ENCODE measurements around the gene PSKH1.
A peak's percentile ranks its signal among the peaks of the same experiment; 100 is the strongest.
"Not testable (repeated sequence)": the region's sequence is repeated elsewhere in the genome, so short reads cannot be mapped to it uniquely, and the experiment has no call there.

Gene PSKH1

GRCh38 chr16:67924140-67924906 is 31.3 kb downstream of the PSKH1 start:
- no peak for DNase-seq (ENCODE audit: low read depth, low spot score)

- DNase-seq (ENCODE audit: low read depth, low spot score): peak; percentile 68
Measured at GRCh38 chr16:67926181-67926750, 33.2 kb downstream of the PSKH1 start.

GRCh38 chr16:67927131-67927941 is 34.3 kb downstream of the PSKH1 start:
- no peak for DNase-seq (ENCODE audit: low read depth, low spot score)

DNA sequence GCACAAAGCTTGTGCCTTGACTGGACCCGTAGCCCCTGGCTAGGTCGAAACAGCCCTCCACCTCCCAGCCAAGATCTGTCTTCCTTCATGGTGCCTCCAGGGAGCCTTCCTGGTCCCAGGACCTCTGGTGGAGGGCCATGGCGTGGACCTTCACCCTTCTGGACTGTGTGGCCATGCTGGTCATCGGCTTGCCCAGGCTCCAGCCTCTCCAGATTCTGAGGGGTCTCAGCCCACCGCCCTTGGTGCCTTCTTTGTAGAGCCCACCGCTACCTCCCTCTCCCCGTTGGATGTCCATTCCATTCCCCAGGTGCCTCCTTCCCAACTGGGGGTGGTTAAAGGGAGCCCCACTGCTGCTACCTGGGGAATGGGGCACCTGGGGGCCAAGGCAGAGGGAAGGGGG is 35.1 kb downstream of the PSKH1 start:
- no peak for DNase-seq (ENCODE audit: low read depth, low spot score)

GRCh38 chr16:67928561-67929364 is 35.7 kb downstream of the PSKH1 start:
- DNase-seq (ENCODE audit: low read depth, low spot score): no peak

GRCh38 chr16:67930191-67930590 is 37.1 kb downstream of the PSKH1 start:
- DNase-seq (ENCODE audit: low read depth, low spot score): no peak

GRCh38 chr16:67930678-67931211 is 37.7 kb downstream of the PSKH1 start:
- DNase-seq (ENCODE audit: low read depth, low spot score): no peak

GRCh38 chr16:67931712-67932461 is 38.8 kb downstream of the PSKH1 start, which contains the start of gene CTRL:
TSS of gene CTRL (minus strand) at chr16:67931862. CDS start at chr16:67931852, 10 bp downstream.
- no peak for DNase-seq (ENCODE audit: low read depth, low spot score)

DNA sequence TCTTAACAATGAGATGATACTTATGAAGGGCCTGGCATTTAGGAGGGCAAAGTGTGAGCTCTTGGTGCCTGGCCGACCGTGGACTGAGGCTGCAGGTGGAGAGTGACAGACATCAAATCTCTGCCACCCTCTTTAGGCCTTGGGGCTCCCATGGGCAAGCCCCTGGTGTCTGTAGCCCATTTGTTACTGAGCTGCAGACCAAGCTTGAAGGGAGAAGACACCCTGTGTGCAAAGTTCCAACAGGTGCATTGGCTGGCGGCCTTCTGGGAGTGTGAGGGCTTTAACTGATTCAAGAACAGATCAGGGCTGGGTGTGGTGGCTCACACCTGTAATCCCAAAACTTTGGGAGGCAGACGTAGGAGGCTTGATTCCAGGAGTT is 39.4 kb downstream of the PSKH1 start:
- DNase-seq (ENCODE audit: low read depth, low spot score): no peak

DNA sequence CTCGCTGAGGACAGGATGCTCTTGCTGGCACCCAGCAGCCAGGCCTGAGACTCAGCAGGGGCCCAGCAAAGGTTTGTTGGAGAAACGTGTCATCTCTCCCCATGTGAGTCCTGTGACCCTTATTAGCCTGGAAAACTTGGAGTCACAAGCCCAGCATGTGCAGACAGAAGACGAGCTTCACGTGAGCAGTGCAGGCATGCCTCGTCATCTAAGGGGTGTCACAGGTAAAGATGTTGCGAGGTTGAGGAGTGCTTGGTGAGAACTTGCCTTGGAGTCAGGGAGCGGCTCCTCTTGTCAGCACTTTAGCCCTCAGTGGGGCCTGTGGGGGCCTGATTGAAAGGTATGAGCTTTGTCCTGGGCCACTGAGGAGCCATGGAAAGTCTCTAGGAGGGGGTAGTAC is 40.8 kb downstream of the PSKH1 start:
- DNase-seq (ENCODE audit: low read depth, low spot score): no peak

GRCh38 chr16:67934306-67935100 is 41.4 kb downstream of the PSKH1 start:
- no peak for DNase-seq (ENCODE audit: low read depth, low spot score)

DNA sequence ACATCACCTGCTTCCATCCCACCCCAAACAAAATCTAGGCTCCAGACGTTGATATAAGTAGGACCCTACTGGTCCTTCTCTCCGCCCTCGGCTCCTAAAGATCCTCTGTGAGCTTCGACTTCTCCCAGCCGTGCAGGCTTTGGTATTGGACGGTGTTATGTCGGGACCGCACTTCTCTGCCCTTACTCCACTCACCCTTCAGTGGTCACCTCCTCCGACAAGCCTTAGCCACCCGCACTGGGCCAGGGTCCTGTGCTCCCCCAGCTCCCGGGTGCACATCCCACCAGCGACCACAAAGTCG is 42.0 kb downstream of the PSKH1 start:
- no peak for DNase-seq (ENCODE audit: low read depth, low spot score)

- peak; percentile 66 for DNase-seq (ENCODE audit: low read depth, low spot score)
Measured at GRCh38 chr16:67935402-67936123, 42.5 kb downstream of the PSKH1 start.

- DNase-seq (ENCODE audit: low read depth, low spot score): no peak
Measured at GRCh38 chr16:67936124-67936879, 43.2 kb downstream of the PSKH1 start, which contains the start of gene PSMB10. TSS of gene PSMB10 (minus strand) at chr16:67936850. CDS start at chr16:67936749, 101 bp downstream.

DNA sequence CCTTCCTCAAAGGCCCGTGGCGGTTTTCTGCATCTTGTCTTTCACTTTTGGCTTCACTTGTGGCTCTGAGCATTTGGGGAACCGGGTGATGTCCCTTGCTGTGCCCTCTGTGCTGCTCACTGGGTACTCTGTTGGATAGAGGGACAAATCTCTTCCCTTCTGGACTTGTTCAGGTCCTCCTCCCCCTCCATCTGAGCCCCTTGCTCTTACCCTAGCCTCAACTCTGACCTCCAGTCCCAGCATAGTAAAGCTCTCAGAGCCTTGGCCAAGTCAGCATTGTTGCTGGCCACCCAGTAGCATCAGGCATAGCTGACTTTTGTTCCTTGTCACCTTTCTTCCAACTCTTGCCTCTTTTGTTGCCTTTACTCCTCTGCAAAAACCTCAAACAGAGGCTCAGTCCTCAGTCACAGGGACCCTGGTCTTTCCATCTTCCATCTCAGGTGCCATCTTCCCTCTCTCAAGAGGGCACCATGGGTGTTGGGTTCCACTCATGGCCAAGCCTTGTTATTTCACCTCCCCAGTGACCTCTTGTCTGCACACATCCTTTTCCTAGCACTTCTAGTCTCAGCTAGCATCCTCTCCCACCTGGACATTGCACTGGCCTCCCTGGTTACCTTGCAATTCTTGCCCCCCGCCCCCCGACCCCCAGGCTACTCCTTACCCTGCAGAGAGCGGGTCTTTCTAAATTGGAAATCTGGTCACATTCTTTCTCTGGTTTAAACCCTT is 44.0 kb downstream of the PSKH1 start:
- no peak for DNase-seq (ENCODE audit: low read depth, low spot score)

DNA sequence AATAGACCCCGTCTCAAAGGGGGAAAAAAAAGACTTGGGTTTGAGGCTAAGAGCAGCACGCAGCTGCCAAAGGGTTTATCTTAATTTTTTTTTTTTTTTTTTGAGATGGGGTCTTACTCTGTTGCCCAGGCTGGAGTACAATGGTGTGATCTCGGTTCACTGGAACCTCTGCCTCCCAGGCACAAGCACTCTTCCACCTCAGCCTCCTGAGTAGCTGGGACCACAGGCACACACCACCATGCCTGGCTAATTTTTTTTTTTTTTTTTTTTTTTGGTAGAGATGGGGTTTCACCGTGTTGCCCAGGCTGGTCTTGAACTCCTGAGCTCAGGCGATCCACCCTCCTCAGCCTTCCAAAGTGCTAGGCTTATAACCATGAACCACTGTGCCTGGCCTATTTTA is 44.7 kb downstream of the PSKH1 start:
- not testable (repeated sequence) for DNase-seq (ENCODE audit: low read depth, low spot score)

GRCh38 chr16:67939507-67940445 is 46.7 kb downstream of the PSKH1 start:
- DNase-seq (ENCODE audit: low read depth, low spot score): no peak
